ENCODE results near the gene CORO2A. TPM values are rescaled to one million over a fixed set of nuclear protein-coding genes. Genes with fewer than 3 reads are reported as not detected.
A peak's percentile ranks its signal among the peaks of the same experiment; 100 is the strongest.

Gene CORO2A
- total and polyA plus RNA-seq, 10 of the 15 experiments (the other 5 are each of a cell fraction or from before 2014, with no cell fraction given): 1.0 to 5.3 (median 3.5) TPM

GRCh38 chr9:98108531-98109031 lies 83.9 kb downstream of the CORO2A start (continued):
- TF ChIP-seq BCL3 (IDR thresholded peaks at IDR 0.05; ENCODE audit: borderline replicate concordance, insufficient read depth, low read depth, low read length, poor library complexity, severe bottlenecking) (no peak), BRCA1 (IDR thresholded peaks at IDR 0.05; ENCODE audit: low read depth, low read length) (no peak), SUZ12 (IDR thresholded peaks at IDR 0.05; ENCODE audit: unreplicated experiment) (no peak), CHD4 (IDR thresholded peaks at IDR 0.05) (no peak), FOS (IDR thresholded peaks at IDR 0.05; ENCODE audit: borderline replicate concordance, extremely low read depth, insufficient read length) (no peak), EZH2 (IDR thresholded peaks at IDR 0.05; ENCODE audit: borderline replicate concordance, control insufficient read depth, low read depth, low read length) (no peak), NFYA (IDR thresholded peaks at IDR 0.05; ENCODE audit: borderline replicate concordance, low read depth, low read length) (no peak), IKZF1 (conservative IDR thresholded peaks at IDR 0.05) (peak; percentile 68), IRF3 (IDR thresholded peaks at IDR 0.05) (no peak), RBBP5 (conservative IDR thresholded peaks at IDR 0.05) (no peak), CUX1 (IDR thresholded peaks at IDR 0.05; ENCODE audit: insufficient replicate concordance, low read depth, low read length) (no peak), SMAD5 (IDR thresholded peaks at IDR 0.05; ENCODE audit: low read depth) (no peak), KLF5 (IDR thresholded peaks at IDR 0.05; ENCODE audit: partially characterized antibody) (no peak)
- TF ChIP-seq, protein P1, sequence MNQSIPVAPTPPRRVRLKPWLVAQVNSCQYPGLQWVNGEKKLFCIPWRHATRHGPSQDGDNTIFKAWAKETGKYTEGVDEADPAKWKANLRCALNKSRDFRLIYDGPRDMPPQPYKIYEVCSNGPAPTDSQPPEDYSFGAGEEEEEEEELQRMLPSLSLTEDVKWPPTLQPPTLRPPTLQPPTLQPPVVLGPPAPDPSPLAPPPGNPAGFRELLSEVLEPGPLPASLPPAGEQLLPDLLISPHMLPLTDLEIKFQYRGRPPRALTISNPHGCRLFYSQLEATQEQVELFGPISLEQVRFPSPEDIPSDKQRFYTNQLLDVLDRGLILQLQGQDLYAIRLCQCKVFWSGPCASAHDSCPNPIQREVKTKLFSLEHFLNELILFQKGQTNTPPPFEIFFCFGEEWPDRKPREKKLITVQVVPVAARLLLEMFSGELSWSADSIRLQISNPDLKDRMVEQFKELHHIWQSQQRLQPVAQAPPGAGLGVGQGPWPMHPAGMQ (IDR thresholded peaks at IDR 0.05; ENCODE audit: borderline replicate concordance): no peak
- TF ChIP-seq, protein P2, sequence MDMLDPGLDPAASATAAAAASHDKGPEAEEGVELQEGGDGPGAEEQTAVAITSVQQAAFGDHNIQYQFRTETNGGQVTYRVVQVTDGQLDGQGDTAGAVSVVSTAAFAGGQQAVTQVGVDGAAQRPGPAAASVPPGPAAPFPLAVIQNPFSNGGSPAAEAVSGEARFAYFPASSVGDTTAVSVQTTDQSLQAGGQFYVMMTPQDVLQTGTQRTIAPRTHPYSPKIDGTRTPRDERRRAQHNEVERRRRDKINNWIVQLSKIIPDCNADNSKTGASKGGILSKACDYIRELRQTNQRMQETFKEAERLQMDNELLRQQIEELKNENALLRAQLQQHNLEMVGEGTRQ (IDR thresholded peaks at IDR 0.05; ENCODE audit: borderline replicate concordance, low read depth, low read length): no peak
- TF ChIP-seq, protein P3, sequence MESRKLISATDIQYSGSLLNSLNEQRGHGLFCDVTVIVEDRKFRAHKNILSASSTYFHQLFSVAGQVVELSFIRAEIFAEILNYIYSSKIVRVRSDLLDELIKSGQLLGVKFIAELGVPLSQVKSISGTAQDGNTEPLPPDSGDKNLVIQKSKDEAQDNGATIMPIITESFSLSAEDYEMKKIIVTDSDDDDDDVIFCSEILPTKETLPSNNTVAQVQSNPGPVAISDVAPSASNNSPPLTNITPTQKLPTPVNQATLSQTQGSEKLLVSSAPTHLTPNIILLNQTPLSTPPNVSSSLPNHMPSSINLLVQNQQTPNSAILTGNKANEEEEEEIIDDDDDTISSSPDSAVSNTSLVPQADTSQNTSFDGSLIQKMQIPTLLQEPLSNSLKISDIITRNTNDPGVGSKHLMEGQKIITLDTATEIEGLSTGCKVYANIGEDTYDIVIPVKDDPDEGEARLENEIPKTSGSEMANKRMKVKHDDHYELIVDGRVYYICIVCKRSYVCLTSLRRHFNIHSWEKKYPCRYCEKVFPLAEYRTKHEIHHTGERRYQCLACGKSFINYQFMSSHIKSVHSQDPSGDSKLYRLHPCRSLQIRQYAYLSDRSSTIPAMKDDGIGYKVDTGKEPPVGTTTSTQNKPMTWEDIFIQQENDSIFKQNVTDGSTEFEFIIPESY (IDR thresholded peaks at IDR 0.05): no peak
- TF ChIP-seq, protein P4, sequence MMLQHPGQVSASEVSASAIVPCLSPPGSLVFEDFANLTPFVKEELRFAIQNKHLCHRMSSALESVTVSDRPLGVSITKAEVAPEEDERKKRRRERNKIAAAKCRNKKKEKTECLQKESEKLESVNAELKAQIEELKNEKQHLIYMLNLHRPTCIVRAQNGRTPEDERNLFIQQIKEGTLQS (IDR thresholded peaks at IDR 0.05; ENCODE audit: borderline replicate concordance, extremely low read depth, low read depth, low read length): no peak
